ENCODE measurements around the gene CNTNAP3. TPM values are rescaled to one million over a fixed set of nuclear protein-coding genes. Genes with fewer than 3 reads are reported as not detected.
"Not testable (repeated sequence)": the region's sequence is repeated elsewhere in the genome, so short reads cannot be mapped to it uniquely, and the experiment has no call there.

The CNTNAP3 gene
- total RNA-seq, 2 donors from 2014 or later = not detected

DNA sequence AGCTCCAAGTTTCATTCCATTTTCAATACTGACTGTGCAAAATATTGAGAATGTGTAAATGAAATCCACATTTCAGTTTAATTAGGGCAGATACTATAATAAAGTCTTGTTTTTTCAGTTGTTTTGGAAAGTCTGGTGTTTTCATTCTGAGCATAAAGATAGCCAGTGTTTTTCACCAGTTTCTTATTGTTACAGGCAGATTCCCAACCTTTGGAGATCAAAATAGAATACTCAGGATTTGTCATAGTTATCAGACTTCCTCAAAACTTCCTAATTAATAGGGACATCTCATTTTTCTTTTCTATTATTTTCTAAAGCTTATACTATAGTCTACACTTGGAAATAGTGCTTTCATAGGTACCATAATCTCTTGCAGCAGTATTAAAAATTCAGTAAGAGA lies 176.2 kb downstream of the CNTNAP3 start:
- not testable (repeated sequence) for H3K27me3 Mint-ChIP-seq; H3K4me1 Mint-ChIP-seq (ENCODE audit: low read depth in 2 of 2); ATAC-seq; H3K27ac Mint-ChIP-seq; H3K4me3 Mint-ChIP-seq; H3K36me3 Mint-ChIP-seq; H3K9me3 Mint-ChIP-seq; DNase-seq (ENCODE audit: low spot score)

DNA sequence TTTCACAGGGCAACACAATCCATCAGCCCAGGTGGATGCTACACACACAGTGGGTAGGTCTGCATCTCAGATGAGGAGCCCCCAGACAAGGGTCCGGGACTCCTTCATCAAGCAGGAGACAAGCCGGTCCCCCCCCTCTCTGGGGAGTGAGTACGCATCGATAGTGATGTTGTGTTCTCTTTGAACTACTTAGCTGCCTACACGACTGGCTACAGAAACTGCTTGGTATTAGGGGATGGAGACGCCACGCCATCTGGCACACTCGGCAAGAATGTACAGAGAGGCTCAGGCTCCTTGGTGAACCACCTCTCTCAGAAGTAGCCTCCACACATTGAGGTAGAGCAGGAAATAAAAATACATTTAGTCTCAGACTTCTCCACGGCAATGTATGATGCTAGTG lies 179.8 kb downstream of the CNTNAP3 start:
- no peaks in the 10 kb centered on the region for H3K4me1 Mint-ChIP-seq (ENCODE audit: low read depth in 2 of 2)
- DNase-seq (ENCODE audit: low spot score) = no peak
- H3K27me3 Mint-ChIP-seq = no peaks in the 10 kb centered on the region
- H3K36me3 Mint-ChIP-seq = no peaks in the 10 kb centered on the region
- no peak overlapping the region for H3K4me3 Mint-ChIP-seq
- H3K9me3 Mint-ChIP-seq = peaks cover 2% of the 10 kb centered on the region
- ATAC-seq = no peak
- no peak overlapping the region for H3K27ac Mint-ChIP-seq

DNA sequence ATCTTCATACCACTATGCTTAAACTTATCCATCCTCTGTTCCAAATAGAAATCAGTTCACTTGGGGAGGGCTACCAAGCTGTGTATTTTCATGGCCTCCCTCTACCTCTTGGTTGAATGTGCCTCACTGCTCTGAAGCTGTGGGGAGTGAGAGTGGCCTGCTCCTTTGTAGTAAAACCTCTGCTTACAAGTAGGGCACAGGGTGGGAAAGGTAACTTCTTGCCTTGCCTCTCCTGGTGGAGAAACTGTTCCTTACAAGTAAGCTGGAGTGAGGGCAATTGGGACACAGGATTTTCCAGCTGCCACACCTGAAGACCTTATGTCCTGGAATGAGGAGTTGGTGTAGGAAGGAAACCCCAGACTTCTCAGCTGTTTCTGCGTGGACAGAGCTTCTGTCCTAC lies 190.8 kb downstream of the CNTNAP3 start:
- not testable (repeated sequence) for ATAC-seq; DNase-seq (ENCODE audit: low spot score); H3K27me3 Mint-ChIP-seq; H3K4me1 Mint-ChIP-seq (ENCODE audit: low read depth in 2 of 2); H3K27ac Mint-ChIP-seq; H3K36me3 Mint-ChIP-seq; H3K4me3 Mint-ChIP-seq; H3K9me3 Mint-ChIP-seq

DNA sequence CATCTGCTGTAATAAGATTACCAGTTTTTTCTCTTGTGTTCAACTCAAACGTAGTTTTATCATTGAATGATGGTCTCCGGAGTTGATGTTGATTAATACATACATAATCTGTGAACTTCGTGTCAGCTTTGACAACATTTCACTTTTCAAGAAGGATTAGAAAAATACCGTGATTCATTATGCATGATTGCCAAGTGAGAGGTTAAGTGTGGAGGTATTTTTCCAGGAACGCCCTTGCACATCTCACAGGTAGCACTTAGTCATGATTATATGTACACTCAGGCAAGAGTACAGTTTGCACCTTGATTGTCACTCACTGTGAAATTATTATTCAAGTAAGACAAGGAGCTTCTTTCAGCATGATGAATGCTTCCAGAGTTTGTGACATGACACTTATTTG lies 202.7 kb downstream of the CNTNAP3 start:
- not testable (repeated sequence) for H3K9me3 Mint-ChIP-seq; H3K27ac Mint-ChIP-seq; H3K36me3 Mint-ChIP-seq; H3K27me3 Mint-ChIP-seq; ATAC-seq; DNase-seq (ENCODE audit: low spot score); H3K4me3 Mint-ChIP-seq; H3K4me1 Mint-ChIP-seq (ENCODE audit: low read depth in 2 of 2)

DNA sequence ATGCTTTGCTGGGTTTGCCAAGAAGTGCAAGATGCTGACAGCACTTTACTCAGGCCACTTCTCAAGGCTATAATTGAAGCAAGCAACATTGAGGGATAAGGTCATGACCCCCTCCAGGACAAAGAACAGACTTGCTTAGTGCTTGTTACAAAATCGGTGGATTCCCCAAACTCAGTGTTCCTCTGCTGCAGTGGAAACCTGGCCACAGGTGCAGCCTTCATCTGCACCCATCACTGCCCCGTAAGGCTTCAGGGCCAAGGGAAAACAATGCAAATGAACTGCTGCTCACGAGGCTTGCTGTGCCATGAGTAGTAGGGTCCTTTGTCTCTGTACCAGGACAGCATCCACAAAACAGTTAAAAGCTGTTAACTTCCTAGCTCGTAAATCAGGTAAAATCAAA lies 205.4 kb downstream of the CNTNAP3 start:
- not testable (repeated sequence) for DNase-seq (ENCODE audit: low spot score); H3K4me3 Mint-ChIP-seq; H3K27ac Mint-ChIP-seq; H3K9me3 Mint-ChIP-seq; H3K4me1 Mint-ChIP-seq (ENCODE audit: low read depth in 2 of 2); H3K36me3 Mint-ChIP-seq; H3K27me3 Mint-ChIP-seq
- ATAC-seq = peak in 1 of 2 donors; percentile 50

DNA sequence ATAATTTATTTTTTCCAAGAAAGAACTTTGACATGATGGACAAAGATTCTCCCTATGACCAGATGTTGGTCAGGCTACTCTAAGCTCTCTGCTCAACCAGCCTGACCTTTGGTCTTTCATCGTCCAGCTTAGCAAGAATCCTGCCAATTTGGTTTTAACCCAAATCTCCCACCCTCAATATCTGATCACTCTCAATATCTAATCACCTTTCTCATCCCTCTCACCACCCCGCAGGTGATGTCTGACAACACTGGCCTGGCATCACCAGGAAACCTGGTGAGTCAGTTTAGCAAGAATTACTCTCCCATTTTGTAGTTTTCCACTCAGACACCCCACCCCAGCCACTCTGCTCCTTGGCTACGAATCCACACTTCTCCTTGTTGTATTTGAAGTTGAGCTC lies 207.9 kb downstream of the CNTNAP3 start:
- not testable (repeated sequence) for H3K9me3 Mint-ChIP-seq; H3K4me3 Mint-ChIP-seq; H3K36me3 Mint-ChIP-seq; H3K27ac Mint-ChIP-seq; H3K4me1 Mint-ChIP-seq (ENCODE audit: low read depth in 2 of 2); H3K27me3 Mint-ChIP-seq; DNase-seq (ENCODE audit: low spot score); ATAC-seq

DNA sequence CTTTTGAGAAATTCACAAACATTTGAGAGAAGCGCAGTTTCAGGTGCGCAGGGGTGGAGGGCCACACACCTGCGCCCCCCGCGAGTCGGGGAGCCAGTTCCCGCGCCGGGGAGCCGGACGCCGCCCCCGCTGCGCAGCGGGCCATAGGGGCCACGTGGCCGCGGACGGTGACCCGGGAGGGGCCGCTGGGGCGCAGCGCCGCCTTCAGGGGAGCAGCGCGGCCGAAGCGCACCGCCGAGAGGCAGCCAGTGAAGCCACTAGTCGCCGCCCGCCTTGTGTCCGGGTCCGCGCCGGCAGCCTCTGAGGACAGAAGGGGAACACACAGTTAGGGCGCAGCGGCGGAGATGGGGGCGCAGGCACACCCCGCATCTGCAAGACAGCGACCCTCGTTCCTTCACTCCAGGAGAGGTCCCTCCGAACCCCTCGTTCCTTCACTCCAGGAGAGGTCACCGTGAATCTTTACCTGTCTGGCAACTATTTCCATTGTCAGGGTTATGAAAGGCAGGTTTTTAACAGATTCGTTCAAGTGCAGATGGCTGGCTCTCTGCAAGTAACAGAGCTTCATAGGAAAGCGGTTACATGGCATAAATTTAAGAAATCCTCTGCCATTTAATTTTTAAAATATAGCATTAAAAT lies 209.2 kb downstream of the CNTNAP3 start:
- not testable (repeated sequence) for H3K4me1 Mint-ChIP-seq (ENCODE audit: low read depth in 2 of 2); H3K27me3 Mint-ChIP-seq; H3K27ac Mint-ChIP-seq; DNase-seq (ENCODE audit: low spot score); H3K4me3 Mint-ChIP-seq; H3K9me3 Mint-ChIP-seq; H3K36me3 Mint-ChIP-seq
- ATAC-seq = peak; percentile 53 to 59

DNA sequence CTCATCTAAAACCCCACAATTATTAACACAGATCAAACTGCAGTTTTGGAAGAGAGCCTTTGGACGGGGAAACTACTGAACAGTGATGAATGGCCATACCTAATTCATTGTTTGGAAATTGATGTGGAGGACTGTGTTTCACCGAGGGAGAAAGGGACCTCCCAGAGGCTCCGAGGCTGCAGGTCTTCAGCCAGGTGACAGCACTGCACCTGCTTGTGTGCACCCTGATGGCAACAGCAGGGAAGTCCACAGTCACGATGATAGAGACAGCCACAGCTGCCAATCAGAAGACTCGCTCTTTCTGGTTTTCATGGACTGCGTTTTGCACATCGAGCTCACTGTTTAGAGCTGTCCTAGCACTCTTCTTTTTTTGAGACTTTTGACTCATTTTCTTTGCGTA lies 214.4 kb downstream of the CNTNAP3 start:
- not testable (repeated sequence) for H3K36me3 Mint-ChIP-seq; H3K9me3 Mint-ChIP-seq; H3K4me1 Mint-ChIP-seq (ENCODE audit: low read depth in 2 of 2); H3K4me3 Mint-ChIP-seq; DNase-seq (ENCODE audit: low spot score); H3K27ac Mint-ChIP-seq; H3K27me3 Mint-ChIP-seq
- ATAC-seq = peak in 1 of 2 donors; percentile 24

DNA sequence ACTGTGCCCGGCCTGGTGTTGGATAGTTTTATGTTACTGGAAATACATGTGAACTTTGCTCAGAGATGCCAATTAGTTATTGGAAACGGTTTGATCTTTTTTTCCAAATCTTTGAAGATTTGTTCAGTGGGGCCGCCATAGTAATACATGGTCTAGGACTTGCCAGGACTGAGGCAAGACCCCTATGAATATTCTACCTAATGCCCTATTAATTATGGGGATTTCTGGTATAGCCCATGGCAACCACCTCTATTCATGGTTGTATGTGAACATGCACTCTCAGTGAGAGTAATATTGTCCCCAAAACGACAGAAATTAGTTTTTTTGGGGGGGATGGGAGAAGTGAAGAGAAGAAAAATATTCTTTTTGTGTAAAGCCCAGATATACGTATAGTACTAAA lies 220.3 kb downstream of the CNTNAP3 start:
- not testable (repeated sequence) for H3K27ac Mint-ChIP-seq; ATAC-seq; DNase-seq (ENCODE audit: low spot score); H3K36me3 Mint-ChIP-seq; H3K9me3 Mint-ChIP-seq; H3K27me3 Mint-ChIP-seq; H3K4me1 Mint-ChIP-seq (ENCODE audit: low read depth in 2 of 2); H3K4me3 Mint-ChIP-seq

DNA sequence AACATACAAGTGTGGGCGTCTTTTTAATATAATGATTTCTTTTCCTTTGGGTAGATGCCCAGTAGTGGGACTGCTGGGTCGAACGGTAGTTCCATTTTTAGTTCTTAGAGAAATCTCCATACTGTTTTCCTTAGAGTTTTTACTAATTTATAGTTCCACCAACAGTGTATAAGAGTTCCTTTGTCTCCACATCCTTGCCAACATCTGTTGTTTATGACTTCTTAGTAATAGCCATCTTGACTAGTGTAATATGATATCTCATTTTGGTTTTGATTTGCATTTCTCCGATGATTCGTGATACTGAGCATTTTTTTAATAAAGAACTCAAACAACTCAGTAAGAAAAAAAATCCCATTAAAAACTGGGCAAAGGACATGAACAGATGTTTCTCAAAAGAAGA lies 225.0 kb downstream of the CNTNAP3 start:
- not testable (repeated sequence) for H3K4me1 Mint-ChIP-seq (ENCODE audit: low read depth in 2 of 2); H3K4me3 Mint-ChIP-seq; H3K27ac Mint-ChIP-seq; DNase-seq (ENCODE audit: low spot score); H3K9me3 Mint-ChIP-seq; H3K27me3 Mint-ChIP-seq; H3K36me3 Mint-ChIP-seq; ATAC-seq

DNA sequence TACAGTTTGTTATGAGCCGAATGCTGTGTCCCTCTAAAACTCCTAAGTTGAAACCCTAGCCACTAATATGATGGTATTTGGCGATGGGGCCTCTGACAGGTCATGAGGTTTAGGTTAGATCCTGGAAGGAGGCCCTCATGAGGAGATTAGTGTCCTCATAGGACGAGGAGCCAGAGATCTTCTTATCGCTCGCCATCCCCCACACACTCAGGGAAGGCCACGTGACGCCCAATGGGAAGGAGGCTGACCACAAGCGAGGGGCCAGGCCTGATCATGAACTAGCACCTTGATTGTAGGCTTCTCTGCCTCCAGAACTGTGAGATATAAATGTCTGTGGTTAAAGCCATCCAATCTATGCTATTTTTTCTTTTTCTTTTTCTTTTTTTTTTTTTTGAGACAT lies 233.5 kb downstream of the CNTNAP3 start:
- not testable (repeated sequence) for ATAC-seq; H3K4me3 Mint-ChIP-seq; DNase-seq (ENCODE audit: low spot score); H3K4me1 Mint-ChIP-seq (ENCODE audit: low read depth in 2 of 2); H3K36me3 Mint-ChIP-seq; H3K27ac Mint-ChIP-seq; H3K27me3 Mint-ChIP-seq; H3K9me3 Mint-ChIP-seq

DNA sequence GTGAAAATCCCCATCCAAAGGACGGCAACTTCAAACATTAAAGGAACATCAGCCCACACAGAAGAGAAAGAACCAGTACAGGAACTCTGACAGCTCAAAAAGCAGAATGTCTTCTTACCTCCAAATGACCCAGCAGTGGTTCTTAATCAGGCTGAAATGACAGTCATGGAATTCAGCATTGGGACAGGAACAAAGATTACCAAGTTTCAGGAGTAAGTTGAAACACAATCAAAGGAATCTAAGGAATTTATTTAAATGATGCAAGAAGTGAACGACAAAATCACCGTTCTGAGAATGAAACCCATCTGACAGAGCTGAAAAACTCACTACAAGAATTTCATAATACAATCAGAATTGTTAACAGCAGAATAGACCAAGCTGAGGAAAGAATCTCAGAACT lies 241.1 kb downstream of the CNTNAP3 start:
- H3K9me3 Mint-ChIP-seq; H3K36me3 Mint-ChIP-seq; H3K4me1 Mint-ChIP-seq (ENCODE audit: low read depth in 2 of 2); H3K27me3 Mint-ChIP-seq; H3K27ac Mint-ChIP-seq; ATAC-seq; H3K4me3 Mint-ChIP-seq; DNase-seq (ENCODE audit: low spot score): not testable (repeated sequence)

DNA sequence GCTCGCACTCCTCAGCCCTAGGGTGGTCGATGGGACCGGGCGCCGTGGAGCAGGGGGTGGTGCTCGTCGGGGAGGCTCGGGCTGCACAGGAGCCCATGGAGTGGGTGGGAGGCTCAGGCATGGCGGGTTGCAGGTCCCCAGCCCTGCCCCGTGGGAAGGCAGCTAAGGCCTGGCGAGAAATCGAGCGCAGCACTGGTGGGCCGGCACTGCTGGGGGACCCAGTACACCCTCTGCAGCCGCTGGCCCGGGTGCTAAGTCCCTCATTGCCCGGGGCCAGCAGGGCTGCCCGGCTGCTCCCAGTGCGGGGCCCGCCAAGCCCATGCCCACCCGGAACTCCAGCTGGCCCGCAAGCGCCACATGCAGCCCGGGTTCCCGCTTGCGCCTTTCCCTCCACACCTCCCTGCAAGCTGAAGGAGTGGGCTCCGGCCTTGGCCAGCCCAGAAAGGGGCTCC lies 245.6 kb downstream of the CNTNAP3 start:
- not testable (repeated sequence) for H3K27ac Mint-ChIP-seq; H3K27me3 Mint-ChIP-seq; H3K4me3 Mint-ChIP-seq; H3K36me3 Mint-ChIP-seq; DNase-seq (ENCODE audit: low spot score); ATAC-seq; H3K9me3 Mint-ChIP-seq; H3K4me1 Mint-ChIP-seq (ENCODE audit: low read depth in 2 of 2)

DNA sequence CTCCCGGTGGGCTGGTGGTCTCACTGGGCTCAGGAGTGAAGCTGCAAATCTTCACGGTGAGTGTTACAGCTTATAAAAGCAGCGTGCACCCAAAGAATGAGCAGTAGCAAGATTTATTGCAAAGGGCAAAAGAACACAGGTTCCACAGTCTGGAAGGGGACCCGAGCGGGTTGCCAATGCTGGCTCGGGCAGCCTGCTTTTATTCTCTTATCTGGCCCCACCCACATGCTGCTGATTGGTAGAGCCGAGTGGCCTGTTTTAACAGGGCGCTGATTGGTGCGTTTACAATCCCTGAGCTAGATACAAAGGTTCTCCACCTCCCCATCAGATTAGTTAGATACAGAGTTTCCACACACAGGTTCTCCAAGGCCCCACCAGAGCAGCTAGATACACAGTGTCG lies 246.2 kb downstream of the CNTNAP3 start:
- H3K4me1 Mint-ChIP-seq (ENCODE audit: low read depth in 2 of 2); ATAC-seq; H3K27ac Mint-ChIP-seq: not testable (repeated sequence)

DNA sequence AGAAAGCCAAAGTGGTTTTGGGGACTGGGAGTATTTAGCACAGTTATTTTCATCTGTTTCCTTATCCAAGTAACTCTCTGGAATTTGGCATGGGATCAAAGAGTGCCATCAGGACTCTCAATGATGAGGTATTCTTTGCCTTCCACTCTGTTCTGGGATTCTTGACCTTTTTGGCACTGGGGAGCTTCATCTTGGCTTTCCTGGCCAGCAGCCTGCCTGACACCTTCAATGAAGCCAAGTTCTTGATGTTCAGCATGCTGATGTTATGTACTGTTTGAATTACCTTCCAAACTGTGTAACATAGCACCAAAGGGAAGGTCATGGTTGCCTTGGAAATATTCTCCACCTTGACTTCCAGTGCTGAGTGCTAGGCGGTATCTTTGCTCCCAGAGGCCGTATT lies 248.8 kb downstream of the CNTNAP3 start:
- H3K36me3 Mint-ChIP-seq; H3K27me3 Mint-ChIP-seq; H3K4me1 Mint-ChIP-seq (ENCODE audit: low read depth in 2 of 2); H3K27ac Mint-ChIP-seq; DNase-seq (ENCODE audit: low spot score); H3K9me3 Mint-ChIP-seq; H3K4me3 Mint-ChIP-seq: not testable (repeated sequence)
- peak in 1 of 2 donors; percentile 26 for ATAC-seq

More for the DNA sequence above, 246.2 kb downstream of the CNTNAP3 start:
- not testable (repeated sequence) for DNase-seq (ENCODE audit: low spot score); H3K36me3 Mint-ChIP-seq; H3K9me3 Mint-ChIP-seq; H3K27me3 Mint-ChIP-seq; H3K4me3 Mint-ChIP-seq
